Nephron (organoid): ENCODE data around the gene TRIM66.

Experiments used
- H3K27ac Mint-ChIP-seq, 3 experiments: 2 replicates each; pipeline ENCODE4 v1.8.0; 2020; ENCODE audit warnings: mixed read lengths in 3 of 3, mild to moderate bottlenecking in 2 of 3, moderate library complexity in 1 of 3
- H3K27me3 Mint-ChIP-seq: 2 replicates; pipeline ENCODE4 v1.8.0; 2021; ENCODE audit warnings: low read depth, mild to moderate bottlenecking, moderate library complexity, mixed read lengths
- H3K36me3 Mint-ChIP-seq: 2 replicates; pipeline ENCODE4 v1.8.0; 2020; ENCODE audit warnings: low read depth, mixed read lengths
- H3K4me1 Mint-ChIP-seq: 2 replicates; pipeline ENCODE4 v1.8.0; 2020; ENCODE audit warnings: mixed read lengths
- H3K4me3 Mint-ChIP-seq, 3 experiments: 2 replicates each; pipeline ENCODE4 v1.8.0; 2020; ENCODE audit warnings: mild to moderate bottlenecking in 3 of 3, mixed read lengths in 3 of 3, moderate library complexity in 2 of 3
- H3K9me3 Mint-ChIP-seq: 2 replicates; pipeline ENCODE4 v1.8.0; 2020; ENCODE audit warnings: mixed read lengths
- CTCF ChIP-seq, 3 experiments: fragments of 200-600 bp; sonication (generic); IDR thresholded peaks; one replicate each; pipeline ENCODE4 v1.5.0; 2021; ENCODE audit warnings: antibody characterized with exemption in 3 of 3; ENCODE audit not compliant: unreplicated experiment in 3 of 3

Gene TRIM66

GRCh38 chr11:8682303-8683114, at the start of gene TRIM66, which contains the start of gene RPL27A:
TSS of gene TRIM66 (minus strand) at chr11:8682665. CDS start at chr11:8672274, 10,391 bp downstream.
TSS of gene RPL27A (plus strand) at chr11:8682792. CDS start at chr11:8682814, 22 bp downstream.
- Mint-ChIP-seq H3K27me3 (no peaks in the 10 kb centered on the region), H3K4me3 (peak within 1 kb of the TSS; percentile 87 to 98 (median 92)), H3K4me1 (peaks cover 38% of the 10 kb centered on the region), H3K27ac (peak within 1 kb of the TSS; percentile 72 to 99 (median 99)), H3K9me3 (no peaks in the 10 kb centered on the region), H3K36me3 (peaks cover 38% of the 10 kb centered on the region)
- TF ChIP-seq CTCF (IDR thresholded peaks at IDR 0.05; ENCODE audit: unreplicated experiment in 3 of 3), result peak in 1 of 3 experiments; percentile 10

- Mint-ChIP-seq H3K4me3 (no peak overlapping the region), H3K4me1 (peaks cover 44% of the 10 kb centered on the region), H3K9me3 (no peaks in the 10 kb centered on the region), H3K27ac (peak overlapping the region in 1 of 3 experiments; percentile 43), H3K27me3 (no peaks in the 10 kb centered on the region), H3K36me3 (peaks cover 29% of the 10 kb centered on the region)
- no peak for TF ChIP-seq CTCF (IDR thresholded peaks at IDR 0.05; ENCODE audit: unreplicated experiment in 3 of 3)
These were observed 49.3 kb upstream of the TRIM66 start for GRCh38 chr11:8731647-8732323.

GRCh38 chr11:8730697-8731020, 48.2 kb upstream of the TRIM66 start:
- Mint-ChIP-seq H3K27ac (no peak overlapping the region), H3K9me3 (no peaks in the 10 kb centered on the region), H3K4me1 (peaks cover 53% of the 10 kb centered on the region), H3K36me3 (peaks cover 29% of the 10 kb centered on the region), H3K4me3 (no peak overlapping the region), H3K27me3 (no peaks in the 10 kb centered on the region)
- TF ChIP-seq CTCF (IDR thresholded peaks at IDR 0.05; ENCODE audit: unreplicated experiment in 3 of 3), result no peak

GRCh38 chr11:8729837-8730696, 47.6 kb upstream of the TRIM66 start:
- TF ChIP-seq CTCF (IDR thresholded peaks at IDR 0.05; ENCODE audit: unreplicated experiment in 3 of 3), result no peak
- no peak overlapping the region for H3K4me3 Mint-ChIP-seq
- peak overlapping the region in 1 of 3 experiments; percentile 85 for H3K27ac Mint-ChIP-seq
- H3K27me3 Mint-ChIP-seq, result no peaks in the 10 kb centered on the region
- H3K36me3 Mint-ChIP-seq, result peaks cover 29% of the 10 kb centered on the region
- H3K4me1 Mint-ChIP-seq, result peaks cover 54% of the 10 kb centered on the region
- H3K9me3 Mint-ChIP-seq, result no peaks in the 10 kb centered on the region

- H3K9me3 Mint-ChIP-seq, result no peaks in the 10 kb centered on the region
- H3K27me3 Mint-ChIP-seq, result no peaks in the 10 kb centered on the region
- no peak overlapping the region for H3K4me3 Mint-ChIP-seq
- TF ChIP-seq CTCF (IDR thresholded peaks at IDR 0.05; ENCODE audit: unreplicated experiment in 3 of 3), result no peak
- H3K4me1 Mint-ChIP-seq, result peaks cover 64% of the 10 kb centered on the region
- H3K27ac Mint-ChIP-seq, result peak overlapping the region; percentile 66 to 87 (median 85)
- peaks cover 38% of the 10 kb centered on the region for H3K36me3 Mint-ChIP-seq
These were observed 46.6 kb upstream of the TRIM66 start for GRCh38 chr11:8729067-8729466.
